ENCODE data around the gene PRICKLE2.

PRICKLE2 gene

DNA sequence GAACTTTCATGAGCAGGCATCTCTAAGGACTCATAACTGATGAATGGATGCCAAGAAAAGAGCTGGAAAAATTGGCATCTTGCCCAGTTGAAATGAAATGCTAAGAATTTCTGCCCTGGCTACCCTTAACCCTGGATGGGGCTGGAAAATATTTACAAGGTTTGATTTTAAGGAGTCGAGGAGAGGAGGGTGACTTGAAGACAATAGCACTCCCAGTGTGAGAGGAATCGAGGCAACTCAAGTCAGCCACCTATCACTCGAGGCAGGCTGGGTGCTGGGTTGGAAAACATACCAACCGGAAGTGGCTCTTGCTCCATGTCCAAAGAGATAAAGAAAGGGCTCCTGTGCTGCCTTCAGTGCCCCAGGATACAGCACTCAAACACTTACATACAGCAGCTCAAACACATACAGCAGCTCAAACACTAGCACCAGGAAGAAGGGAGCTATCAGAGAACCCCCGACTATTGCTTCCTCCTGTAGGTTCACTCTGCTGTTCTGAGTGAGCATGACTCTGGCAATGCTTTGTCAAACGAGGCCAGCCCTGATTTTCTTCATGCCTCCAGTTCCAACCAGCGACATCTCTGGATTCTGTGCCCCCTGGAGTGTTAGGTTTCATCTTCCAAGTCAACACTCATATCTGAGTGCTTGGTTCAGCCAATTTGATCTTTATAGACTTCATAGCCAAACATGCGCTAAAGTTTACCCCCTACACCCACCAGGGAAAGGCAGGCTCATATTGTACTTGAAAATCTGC is 4.9 kb downstream of the PRICKLE2 start:
- DNase-seq (ENCODE audit: low read depth, low spot score) = peak; percentile 64

DNA sequence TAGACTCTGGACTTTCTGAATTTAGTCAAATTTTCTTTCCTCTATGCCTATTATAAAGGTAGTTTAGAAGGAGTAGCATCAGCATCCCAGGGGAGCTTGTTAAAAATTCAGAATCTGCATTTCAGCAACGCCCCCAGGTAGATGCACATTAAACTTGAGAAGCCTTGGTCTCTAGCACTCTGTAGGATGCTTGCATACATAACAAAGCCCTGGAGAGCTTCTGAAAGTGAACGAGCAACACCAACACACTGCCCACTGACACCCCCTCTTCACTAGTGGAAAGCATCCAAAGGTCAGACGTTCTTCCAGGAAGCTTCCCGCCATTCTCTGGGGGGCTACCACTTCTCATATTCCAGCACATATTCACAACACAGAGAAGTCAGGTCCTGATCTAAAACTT is 6.5 kb downstream of the PRICKLE2 start:
- no peak for DNase-seq (ENCODE audit: low read depth, low spot score)

DNA sequence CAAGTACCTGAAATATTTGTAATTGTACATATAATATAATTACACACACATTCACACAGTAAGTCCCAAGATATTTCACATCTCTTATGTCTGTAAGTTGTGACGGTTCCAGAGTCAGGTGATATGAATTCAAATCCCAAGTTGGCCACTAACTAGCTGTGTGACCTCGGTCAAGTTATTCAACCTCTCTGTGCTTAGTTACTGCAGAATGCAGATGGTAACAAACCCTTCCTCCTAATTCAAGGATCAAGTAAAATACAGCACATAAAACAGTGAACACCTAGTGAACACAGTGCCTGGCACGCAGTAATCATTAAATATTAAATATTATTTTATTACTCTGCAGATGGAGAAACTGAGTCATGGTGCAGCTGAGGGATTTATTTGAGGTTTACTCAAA is 6.9 kb downstream of the PRICKLE2 start:
- no peak for DNase-seq (ENCODE audit: low read depth, low spot score)

DNA sequence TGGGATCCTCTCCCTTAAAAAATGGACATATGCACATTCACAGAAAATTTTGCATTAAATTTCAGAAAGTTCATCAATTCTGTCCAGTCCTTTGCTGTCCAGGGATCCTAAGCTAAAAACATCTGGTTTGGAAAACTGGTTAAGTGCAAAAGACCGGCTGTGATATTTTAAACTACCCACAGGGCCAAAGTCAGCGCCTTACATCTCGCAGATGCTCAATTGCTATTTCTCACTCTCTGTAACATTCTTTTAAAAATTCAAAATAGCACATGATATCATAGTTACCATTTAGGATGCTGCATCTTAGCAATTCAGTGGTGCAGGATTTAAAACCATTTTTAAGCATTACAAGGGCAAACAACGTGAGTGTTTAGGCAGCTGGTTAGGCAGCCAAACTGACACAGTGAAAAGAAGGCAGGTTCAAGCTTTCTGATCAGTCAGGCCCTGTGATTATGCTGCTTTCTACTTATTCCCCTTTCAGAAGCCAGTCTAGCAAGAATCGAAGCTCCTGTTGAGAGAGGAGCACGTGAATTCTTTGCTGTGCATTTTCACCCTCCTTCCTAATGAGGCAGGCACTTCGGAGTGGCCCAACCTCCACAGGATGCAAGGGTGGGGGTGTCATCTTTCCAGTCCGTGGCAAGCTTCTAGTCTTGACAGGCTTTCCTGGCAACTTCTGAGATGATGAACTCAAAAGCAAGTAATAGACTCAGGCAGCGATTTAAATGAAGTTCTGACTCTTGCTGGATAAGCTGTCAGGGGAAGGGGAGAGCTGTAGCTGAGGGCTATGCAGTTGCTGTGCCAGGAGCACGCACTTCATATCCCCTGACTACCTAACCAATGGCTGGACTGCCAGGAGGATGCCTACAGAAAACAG is 8.8 kb downstream of the PRICKLE2 start:
- peak; percentile 61 for DNase-seq (ENCODE audit: low read depth, low spot score)

DNA sequence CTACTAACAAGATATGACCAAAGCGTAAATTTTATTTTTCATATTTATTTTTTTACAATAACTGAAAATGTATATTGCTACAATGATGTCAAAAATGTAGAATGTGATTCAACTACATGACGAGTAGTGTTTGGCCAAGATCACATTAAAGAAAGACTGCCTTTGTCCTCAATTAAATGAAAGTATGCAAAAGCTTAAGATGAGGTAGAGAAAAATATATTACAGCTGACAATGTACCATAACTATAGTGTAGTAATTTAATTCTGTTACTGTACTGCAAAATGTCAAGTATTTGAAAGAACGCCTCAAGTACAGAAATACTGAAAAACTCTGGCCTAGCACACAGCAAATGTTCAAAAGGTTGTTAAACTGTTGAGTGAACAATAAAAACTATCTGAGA is 9.7 kb downstream of the PRICKLE2 start:
- DNase-seq (ENCODE audit: low read depth, low spot score) = no peak

DNA sequence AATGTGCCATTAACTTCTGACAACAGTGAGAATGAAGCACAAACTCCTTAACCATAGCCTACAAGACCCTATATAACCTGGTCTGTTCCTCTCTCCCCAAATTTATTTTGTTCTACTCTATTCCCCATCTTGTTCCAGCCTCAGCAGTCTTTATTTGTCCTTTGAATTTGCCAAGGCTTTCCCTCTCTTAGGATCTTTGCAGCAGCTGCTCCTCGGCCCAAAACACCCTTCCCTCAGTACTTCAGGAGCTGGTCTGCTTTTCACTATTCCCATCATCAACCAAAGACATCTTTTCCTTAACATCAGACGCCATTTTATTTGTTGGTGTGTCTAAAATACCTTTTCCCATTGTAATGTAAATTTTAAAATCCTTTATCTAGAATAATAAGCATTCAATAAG is 10.2 kb downstream of the PRICKLE2 start:
- DNase-seq (ENCODE audit: low read depth, low spot score) = no peak

DNA sequence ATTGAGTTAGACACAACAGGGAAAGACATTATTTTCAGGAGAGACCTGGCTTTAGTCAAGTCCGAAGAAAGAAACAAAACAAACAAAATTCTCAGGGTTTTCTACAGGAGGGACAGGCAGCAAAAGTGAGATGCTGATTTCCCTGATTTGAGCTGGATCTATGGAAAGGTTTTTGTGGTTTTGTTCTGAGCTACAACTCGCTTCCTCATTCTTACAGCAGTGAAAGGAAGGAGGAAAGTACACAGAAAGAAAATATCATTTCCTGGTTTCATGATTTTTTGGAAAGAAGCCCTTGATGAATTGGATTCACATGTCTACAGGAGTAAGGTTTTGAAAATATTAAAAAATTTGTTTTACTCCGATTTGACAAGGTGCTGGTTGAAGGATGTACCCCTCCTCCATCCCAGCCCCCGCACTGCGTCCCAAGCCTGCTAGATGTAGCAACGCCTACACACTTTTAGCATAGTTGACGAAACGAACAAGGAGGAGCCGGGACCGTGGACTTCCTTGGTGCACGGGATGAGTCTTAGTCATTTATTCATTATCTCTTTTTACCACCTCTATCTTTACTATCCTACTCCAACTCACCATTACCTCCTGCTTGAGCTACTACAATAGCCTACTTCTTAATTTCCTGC is 10.8 kb downstream of the PRICKLE2 start:
- DNase-seq (ENCODE audit: low read depth, low spot score) = no peak

DNA sequence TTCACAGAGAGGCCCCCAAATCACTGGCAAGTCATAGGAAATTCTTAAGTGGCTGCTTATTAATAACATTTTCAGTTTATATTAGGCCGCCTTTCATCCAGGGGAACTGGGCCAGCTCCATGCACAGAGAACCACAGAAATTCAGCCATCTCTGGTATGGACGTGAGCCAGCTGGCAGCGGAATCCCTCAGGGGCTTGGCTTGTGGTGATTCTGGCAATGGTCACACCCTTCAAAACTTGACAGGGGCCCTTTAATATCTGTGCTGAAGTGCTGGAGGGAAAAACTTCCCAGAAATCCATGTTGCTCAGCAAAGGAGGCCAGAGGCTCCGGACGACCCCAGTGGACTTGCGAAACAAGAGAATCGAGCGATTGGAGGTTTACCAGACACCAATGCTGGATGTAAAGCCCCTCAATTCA is 11.3 kb downstream of the PRICKLE2 start:
- peak; percentile 94 for DNase-seq (ENCODE audit: low read depth, low spot score)

DNA sequence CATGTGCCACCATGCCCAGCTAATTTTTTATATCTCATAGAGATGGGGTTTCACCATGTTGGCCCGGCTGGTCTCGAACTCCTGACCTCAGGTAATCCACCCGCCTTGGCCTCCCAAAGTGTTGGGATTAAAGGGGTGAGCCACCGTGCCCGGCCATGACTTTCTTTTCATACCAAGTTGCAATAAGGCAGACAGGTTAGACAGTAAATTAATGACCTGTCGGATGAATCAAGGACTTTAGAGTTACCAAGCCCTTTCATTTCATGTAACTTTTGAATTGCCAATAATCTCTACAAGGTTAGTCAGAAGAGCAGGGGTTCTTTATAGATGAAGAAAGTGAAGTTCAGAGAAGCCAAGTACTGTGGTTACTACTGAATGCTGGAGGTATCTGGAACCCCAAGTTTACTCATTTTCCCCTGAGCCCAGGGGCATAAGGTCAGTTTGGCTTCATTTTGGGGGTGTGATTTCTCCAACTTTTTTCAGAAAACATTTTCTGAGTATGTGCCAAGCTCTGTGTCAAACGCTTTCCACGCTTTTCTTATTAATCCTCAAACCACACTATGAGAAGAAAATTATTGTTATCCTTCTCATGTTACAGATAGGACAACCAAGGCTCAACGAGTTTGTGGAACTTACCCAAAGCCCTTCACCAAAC is 11.9 kb downstream of the PRICKLE2 start:
- no peak for DNase-seq (ENCODE audit: low read depth, low spot score)

DNA sequence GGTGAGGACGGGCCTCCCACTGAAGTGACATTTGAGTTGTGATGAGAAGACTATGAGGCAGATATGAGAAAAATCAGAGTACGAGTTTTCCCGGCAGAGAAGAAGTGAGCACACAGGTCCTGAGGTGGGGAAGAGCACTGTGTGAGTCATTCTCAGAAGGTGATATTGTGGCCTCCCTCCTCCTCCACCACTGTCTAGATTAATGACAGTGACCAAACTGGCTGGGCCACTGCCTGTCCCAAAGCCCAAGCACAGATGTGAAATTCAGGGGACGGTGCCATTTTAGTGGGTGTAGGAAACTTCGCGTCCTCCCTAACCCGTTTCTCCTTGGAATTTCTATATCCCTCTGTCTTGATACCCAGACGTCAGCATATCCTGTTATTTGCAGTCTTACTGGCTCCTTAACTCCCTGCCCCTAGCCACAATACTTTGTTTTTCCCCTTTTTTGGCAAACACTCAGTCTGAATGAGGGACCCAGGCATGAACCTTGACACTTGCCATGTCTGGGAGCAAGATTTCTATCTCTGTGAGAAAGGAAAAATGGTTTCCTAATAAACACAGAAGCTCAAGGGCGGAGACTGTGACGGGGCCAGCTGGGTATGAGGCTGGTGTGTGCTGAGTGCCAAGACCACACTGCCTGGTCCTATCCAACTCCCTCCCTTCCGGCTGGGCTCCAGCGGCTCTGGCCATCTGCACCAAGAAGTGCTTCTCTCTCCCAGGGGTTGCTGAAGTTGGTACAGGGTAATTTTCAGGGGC is 15.2 kb downstream of the PRICKLE2 start:
- DNase-seq (ENCODE audit: low read depth, low spot score) = peak; percentile 50

DNA sequence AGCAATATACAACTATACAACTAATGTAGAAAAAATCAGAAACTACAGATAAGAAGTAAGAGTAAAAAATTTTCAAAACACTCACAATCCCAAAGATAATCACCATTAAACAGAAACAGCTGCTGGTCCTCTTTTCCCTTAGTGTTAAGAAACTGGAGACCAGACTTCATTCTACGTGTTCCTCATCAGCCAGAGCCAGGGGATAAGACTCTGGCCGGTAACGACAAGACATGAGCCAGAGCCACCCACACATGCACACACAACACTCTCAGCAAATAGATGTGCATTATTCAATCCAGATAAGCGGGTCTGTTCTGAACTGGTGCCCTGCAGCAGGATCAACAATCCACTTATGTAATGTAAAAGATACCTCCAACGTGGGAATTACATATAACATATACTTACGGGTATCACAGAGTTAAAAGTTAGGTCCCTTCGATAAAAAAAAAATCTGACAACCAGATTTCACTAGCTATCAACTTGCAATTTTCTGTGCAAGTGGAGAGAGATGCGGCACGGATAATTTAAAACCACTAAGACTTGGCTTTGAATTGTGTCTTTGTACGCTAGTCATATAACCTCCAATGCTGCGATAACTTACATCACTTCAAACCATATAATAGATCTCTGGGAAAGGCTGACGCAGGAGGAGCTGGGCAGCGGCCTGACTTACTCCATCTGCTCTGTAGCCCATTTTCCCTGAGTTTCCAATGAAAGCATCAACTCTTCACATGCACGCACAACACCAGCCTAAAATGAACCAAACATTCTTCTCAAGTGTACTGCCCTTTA is 17.8 kb downstream of the PRICKLE2 start:
- no peak for DNase-seq (ENCODE audit: low read depth, low spot score)

DNA sequence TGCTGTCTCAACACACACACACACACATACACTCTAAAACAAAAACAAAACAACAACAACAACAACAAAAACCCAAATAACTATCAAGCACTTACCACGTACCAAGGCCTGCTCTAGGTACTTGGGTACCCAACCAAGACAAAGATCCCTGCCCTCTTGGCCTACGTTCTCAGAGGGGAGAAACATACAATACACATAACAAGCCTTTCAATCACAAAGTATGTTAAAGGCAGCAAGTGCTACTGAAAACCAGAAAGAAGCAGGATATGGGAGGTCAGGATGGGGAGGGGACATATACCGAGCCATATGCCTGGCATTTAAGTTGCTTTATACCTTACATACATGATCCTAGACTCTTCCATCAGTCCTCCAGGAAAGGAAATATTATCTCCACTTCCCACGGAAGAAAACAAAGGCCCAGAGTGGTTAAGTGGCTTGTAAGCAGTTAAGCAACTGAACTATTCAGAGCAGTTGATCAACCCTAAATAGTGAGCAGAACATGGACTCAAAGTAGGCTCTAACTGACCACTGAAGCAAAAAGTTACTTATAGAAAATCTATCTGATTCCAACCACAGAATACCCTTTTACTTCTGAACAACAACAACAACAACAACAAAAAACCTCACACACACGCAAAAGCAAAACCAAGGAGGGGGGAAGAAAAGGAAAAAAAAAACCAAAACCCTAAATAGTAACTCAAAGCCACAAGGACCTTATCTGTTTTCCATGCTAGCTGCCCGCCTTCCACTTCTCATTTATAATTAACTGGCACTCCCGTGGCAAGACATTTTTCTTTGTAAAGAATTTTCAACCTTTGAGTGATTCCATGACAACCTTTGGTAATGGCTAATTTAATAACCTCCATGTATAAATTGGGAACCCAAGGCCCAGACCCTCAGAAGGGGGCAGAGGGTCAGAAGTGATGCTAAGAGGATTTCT is 21.0 kb downstream of the PRICKLE2 start:
- no peak for DNase-seq (ENCODE audit: low read depth, low spot score)

DNA sequence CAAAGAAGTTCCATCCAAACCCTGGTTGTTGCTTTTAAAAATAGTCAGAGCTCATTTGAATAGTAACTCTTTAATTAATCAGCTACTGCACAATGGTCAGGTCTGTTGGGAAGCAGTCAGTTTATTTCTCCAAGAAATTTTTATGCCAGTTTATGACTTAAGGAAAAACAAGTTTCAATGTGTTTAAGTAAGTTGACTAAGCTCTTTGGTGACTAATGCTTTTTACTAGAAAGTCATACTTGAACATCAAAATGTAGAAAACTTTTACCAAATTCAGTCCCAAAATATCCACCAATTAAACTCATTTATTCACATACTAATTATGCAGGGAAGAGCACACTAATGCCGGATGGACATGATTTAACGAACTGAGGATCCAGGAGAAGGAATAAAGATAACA is 22.1 kb downstream of the PRICKLE2 start:
- no peak for DNase-seq (ENCODE audit: low read depth, low spot score)

DNA sequence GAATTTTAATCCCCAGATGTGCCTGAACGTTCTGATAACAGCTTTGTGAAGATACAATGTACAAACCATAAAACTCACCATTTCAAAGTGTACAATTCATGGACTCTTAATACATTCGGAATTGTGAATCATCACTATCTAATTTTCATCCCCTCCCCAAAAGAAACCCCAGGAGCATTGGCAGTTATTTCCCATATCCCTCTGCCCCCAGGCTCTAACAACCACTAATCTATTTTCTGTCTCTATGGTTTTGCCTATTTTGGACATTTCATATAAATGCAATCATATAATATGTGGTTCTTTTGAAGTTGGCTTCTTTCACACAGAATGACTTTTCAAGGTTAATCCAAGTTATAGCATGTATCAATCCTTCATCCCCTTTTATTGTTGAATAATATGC is 25.3 kb downstream of the PRICKLE2 start:
- no peak for DNase-seq (ENCODE audit: low read depth, low spot score)

DNA sequence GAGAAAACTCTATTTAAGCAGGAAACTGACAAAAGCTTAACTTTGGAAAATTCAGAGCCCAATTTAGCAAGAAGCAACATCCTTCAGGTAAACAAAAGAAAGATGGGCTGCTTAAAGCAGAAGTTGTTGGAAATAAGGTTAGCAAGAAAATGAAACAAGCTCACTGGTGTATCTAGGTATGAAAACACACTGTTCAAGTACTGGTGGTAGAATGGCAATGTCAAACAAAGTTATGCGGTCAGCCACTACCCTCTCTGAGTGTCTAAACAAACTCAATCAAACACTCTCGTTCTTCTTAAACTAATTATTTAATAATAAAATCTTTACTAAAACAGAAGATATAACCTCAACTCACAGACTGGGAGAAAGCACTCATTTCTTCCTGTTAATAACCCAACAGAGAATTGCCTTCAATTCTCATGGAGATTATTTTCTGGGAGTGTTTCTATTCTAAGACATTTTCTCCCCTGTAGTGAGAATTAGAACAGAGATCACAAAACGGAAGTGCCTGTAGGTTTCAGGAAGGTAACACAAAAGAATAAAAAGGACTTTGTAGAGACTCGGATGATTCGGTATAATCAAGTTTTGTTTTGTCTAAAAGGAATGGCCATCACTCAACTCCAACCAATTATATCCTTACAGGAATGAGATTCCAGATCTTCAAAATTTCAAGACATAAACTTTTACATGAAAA is 28.9 kb downstream of the PRICKLE2 start:
- no peak for DNase-seq (ENCODE audit: low read depth, low spot score)

DNA sequence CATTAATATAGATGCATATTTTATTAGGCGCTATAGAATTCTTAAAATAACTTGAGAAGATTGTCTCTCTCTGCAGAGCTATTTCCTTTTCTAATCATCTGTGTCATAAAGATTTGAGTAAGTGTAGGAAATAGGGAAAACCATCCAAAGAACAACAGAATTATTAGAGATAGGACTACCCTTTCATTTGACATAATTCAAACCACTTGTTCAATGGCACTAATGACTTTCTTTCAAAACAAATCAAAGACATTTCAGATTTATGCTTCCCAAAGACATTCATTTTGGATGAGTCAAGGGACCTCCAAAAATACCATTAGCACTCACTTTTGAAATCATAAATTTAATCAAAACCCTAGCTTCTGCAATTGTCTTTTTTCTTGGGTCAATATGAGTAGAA is 29.5 kb downstream of the PRICKLE2 start:
- no peak for DNase-seq (ENCODE audit: low read depth, low spot score)

DNA sequence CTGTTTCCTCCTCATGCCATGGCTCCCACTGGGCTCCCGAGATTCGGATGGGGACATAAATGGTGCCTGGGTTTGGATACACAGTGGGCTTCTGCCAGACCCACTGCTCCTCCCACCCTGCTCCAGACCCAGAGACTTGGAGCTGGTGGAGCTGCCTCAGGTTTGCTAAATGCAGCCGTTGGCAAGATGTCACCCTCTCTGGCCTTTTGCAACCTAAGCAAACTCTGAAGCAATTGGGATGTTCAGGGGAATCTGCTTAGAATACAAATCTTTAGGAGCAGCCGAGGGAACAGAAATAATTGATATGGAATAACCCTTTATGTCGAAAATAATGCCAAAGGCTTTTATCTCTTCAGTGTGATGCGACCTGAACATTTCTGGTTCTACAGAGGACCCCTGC is 33.4 kb downstream of the PRICKLE2 start:
- DNase-seq (ENCODE audit: low read depth, low spot score) = no peak

Data from astrocyte of the hippocampus (primary cell).